T47D (cell line): ENCODE measurements around the gene FHDC1.

Experiments used
- DNase-seq, 2 experiments: peaks; one replicate each; pipeline versions ENCODE4 v3.0.0 to v3.0.0-alpha.2; 2011 to 2012; ENCODE audit warnings: low read depth in 1 of 2, low spot score in 1 of 2
- JUND ChIP-seq: IDR thresholded peaks from 2 replicates; pipeline ENCODE4 v1.6.1; 2012; ENCODE audit warnings: low read depth
- in situ Hi-C: cut with HindIII; loops from 2 replicates; pipeline ENCODE4 v1.10.0; 2016; ENCODE audit warnings: low sequenced_read_pairs, low pct_unique_long_range_greater_than_20kb

The FHDC1 gene

DNA sequence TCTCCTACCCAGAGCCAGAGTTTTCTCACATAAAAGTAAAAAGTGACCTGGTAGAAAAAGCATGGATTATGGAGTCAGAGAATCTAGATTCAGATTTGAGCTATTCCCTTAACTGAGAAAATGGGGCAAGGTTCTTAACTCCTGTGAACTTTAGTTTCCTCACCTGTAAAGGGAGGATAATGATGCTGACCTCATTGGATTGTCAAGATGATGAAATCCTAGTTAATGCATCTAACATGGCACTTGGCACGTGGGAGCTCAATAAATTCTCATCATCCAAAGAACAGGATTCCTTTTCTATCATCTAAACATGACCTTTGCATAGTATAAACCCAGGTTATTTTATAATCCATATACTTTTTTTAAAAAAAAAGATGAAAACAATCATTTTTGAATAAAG is 18.6 kb downstream of the FHDC1 start:
- DNase-seq, result no peak
- no peak for TF ChIP-seq JUND
- in situ Hi-C loops, result no loop called here

DNA sequence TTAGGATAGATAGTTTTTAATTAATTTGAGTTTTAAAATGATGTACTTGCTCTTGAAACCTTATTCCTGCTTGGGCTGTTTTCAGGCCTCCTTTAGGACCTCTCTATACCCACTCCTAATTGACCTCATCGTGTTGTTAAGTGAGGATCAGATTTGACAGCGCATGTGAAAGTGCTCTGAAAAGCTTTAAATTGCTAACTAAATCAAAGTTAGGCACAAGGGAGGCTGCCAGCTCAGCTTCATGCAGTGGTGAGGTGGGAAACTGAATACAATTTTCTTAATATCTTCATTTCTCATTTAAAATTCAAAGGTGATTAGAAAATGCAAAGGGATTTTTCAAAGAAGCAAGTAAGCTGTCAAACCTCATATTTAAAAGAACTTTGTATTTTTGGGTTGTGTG is 20.0 kb downstream of the FHDC1 start:
- in situ Hi-C loops, result no loop called here
- no peak for TF ChIP-seq JUND
- DNase-seq, result no peak

DNA sequence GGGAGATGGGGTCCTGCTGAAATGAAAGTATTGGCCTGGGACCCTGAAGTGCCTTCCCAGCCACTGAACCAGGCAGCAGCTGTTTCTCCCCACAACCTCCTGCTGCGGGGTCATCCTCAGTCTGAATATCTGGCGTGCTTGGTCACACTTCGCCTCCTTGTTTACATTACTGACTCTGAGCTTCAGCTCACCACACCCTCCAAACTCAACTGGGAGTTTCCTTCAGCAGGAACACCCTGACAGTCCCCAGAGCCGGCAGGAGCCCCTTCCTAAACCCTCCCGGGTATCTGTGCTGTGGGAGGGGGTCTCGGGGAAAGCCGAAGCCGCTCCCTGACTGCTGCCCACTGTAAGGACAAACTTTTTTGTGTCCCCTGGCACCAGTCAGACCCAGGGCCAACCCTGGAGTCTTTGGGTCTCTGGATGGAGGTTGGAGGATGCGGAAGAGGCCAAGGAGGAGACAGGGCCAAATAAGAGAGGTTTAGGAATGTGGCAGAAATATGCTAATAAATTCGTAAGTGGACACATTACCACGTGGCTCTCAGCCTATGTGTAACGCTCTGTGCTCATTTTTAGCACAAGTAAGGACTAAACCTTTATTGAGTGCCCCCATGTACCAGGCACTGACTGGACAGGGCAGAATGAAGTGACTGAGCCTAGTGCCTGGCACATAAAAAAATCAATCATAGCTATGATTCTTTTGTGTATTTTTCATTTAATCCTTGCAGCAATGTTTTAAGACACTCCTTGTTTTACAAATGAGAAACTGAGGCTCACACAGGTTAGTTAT is 20.7 kb downstream of the FHDC1 start:
- no peak for DNase-seq
- no peak for TF ChIP-seq JUND
- in situ Hi-C loops, result no loop called here

DNA sequence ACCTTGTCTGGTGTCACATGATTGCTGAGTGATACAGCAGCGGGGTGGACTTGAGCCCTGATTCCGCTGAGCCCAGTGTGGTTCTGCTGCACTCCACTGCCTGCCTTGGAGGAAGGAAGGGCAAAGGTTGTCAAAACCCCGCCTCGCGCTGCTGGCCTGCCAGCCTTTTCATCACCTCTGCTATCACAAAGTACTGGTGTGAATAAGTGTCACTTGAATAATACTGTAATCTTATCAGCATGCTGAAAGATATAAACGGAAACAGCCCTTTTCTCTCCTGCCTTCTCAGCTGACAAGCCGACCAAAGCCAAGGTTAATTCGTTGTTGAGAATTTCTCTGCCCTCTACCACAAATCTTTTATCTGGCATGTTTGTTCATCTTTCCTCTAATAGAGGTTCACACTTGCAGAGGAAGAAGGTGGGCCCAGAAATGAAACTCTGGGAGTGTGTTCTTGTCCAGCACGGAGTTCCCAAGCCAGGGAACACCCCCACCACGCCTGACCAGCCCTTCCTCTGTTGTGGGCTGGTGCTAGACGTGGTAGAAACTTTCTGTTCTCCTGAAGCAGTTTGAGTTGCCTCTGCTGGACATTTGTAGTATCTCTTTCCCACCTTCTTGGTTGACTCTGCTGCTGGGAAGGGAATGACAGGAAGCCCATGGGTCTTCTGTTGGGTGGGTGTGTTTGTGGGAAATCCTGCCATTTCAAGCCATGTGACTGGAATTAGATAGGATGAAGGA is 21.5 kb downstream of the FHDC1 start:
- in situ Hi-C loops, result no loop called here
- TF ChIP-seq JUND, result no peak
- DNase-seq, result no peak

DNA sequence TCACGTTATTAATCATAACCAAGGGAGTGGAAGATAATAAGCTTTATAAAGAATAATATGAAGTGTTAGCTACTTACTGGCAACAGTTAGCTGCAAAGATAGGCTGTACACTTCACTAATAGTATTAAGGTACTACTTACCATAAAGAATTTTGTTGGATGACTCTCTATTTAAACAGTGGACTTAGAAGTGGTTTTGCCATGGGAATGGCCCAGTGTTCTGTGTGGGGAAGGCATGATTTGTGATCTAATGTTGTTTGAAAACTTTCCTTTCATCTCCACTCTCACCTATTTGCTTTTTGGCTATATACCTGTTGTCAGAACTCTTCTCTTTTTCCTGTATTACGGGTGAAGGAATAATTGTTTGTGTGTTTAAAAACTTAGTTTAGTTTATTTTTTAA is 23.0 kb downstream of the FHDC1 start:
- in situ Hi-C loops, result no loop called here
- no peak for DNase-seq
- no peak for TF ChIP-seq JUND

DNA sequence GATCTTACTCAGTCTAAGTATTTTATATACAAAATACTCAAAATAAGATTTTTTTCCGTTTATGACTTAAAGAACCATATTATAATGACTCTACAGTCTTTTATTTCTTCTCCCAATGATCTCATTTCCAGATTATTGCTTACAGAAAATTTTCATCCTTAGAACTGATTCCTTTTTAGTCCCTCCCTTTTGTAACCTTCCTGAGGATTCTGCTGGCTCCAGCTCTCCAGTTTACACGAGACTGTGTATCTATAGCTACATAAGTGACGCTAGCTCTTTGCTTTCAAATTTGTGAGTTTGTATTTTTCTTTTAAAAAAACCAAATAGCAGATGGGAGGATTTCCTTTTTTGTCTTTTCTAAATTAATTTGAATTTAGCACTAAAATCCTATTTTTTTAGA is 24.0 kb downstream of the FHDC1 start:
- DNase-seq, result no peak
- in situ Hi-C loops, result no loop called here
- no peak for TF ChIP-seq JUND

DNA sequence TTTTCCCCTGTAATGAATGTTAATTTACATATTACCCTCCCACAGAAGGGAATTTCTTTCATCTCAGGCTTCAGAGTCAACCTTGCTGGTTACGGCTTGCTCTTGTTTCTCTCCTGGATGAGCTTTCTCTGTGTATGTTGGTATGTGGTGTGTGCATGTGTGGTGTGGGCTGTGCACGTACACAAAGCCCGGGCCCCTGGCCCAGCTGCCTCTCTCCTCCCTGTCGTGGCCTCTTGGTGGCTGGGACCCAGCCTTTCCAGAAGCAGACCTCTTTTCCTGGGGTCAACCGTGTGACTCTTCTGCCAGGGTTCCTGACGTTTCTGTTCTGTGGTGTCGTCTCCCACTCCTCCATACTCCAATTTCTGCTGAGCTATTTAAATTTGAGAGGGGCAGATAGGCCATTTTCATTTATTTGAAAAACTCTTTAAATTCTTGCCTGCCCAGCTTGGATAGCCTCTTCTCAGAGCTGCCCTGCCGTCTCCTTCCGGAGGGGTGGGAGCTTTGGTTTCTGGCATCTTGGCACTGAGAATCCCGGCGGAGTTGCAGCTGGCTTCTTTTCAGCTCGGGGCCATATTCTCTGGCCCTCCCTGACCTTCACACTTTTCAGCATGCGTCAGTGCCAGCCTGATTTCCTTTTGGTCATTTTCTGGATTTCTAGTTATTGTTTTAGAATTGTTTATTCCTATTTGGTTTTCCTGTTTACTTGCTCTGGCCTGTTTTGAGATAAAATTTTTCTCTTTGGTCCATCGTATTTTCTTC is 25.1 kb downstream of the FHDC1 start:
- DNase-seq, result no peak
- no peak for TF ChIP-seq JUND
- in situ Hi-C loops, result no loop called here

DNA sequence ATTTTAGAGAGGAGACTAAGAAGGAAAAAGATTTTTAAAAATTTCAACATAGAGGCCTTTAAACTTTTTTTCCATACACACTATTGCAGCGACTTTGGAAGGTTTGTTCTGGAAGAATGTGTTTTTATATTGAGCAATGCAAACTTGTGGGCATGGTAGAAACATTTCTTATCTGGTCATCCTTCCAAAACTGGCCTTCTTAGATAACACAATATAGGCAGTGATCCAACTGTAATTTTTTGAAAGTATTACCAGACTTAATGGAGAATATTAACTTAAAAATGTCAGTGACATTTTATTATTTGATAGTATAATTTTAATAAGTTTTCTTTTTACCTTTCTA is 25.6 kb downstream of the FHDC1 start:
- no peak for DNase-seq
- no peak for TF ChIP-seq JUND
- in situ Hi-C loops, result no loop called here

DNA sequence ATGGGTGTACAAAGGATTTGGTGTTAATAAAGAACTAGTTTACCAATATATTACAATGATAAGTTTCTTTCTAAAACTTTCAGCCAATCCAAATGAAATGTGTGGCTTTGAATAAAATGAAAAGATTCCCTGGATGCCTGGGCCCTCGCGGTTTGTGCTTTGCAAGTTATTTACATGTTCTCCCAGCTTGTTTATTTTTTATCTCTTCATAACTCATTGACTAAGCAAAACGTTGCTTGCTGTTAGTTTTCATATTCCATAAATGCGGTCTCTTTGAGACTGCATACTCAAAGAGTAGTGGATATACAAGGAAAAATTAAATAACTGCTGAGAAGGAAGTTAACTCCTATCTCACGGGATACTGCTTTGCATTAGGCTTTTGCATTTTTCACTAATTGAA is 26.0 kb downstream of the FHDC1 start:
- in situ Hi-C loops, result no loop called here
- no peak for TF ChIP-seq JUND
- no peak for DNase-seq

DNA sequence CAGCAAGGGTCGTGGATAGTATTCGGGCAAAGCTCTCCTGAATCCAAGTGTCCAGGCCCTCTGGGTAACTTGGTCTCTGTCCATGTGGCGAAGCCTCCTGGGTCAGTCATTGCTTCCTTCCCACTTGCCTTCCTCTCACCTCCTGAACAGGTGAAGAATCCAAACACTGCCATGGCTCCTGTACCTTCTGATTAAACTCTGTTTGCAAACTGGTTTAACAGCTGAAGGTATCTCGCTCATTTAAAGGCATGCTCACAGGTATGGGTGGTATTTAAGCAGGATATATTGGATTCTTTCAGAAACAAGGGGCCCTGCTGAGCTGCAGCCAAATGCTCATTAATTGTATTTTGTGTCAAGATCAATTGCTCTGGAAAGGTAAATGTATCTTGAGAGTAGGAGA is 28.2 kb downstream of the FHDC1 start:
- in situ Hi-C loops, result no loop called here
- TF ChIP-seq JUND, result no peak
- DNase-seq, result no peak

DNA sequence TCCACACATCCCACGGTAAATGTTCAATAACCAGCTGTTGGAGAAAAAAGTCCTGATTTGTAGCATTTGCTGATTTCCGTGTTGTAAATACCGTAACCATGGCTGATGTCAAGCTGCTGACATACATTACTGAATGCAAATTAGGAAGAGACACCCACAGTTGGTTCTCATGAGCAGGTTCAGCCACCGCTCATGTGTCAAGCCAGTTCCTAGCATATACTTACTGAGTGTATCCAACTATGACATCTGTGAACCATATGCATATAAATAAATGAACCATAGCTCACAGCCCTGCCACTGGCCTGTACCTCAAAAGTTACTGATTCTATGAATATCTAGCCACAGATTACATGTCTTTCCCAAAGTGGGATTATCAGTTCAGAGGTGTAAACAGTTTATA is 29.5 kb downstream of the FHDC1 start:
- no peak for TF ChIP-seq JUND
- no peak for DNase-seq
- in situ Hi-C loops, result no loop called here

DNA sequence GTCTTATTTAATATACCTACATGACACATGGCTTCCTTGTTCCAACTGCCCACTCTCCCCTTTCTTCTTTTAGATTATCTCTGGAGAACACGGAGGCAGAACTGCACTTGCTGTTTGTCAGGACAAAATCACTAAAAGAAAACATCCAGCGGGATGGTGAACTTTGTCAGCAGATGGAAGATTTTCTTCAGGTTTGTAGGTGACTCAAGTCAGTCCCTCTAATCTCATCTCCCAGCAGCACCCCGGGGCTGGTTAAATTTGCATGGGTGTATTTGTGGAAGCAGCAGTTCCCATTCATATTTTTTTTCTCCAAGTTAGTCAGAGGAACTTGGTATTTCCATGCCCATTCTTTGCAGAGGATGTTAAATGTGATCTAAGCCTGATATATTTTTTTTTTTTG is 31.8 kb downstream of the FHDC1 start:
- in situ Hi-C loops, result no loop called here
- TF ChIP-seq JUND, result no peak
- no peak for DNase-seq

DNA sequence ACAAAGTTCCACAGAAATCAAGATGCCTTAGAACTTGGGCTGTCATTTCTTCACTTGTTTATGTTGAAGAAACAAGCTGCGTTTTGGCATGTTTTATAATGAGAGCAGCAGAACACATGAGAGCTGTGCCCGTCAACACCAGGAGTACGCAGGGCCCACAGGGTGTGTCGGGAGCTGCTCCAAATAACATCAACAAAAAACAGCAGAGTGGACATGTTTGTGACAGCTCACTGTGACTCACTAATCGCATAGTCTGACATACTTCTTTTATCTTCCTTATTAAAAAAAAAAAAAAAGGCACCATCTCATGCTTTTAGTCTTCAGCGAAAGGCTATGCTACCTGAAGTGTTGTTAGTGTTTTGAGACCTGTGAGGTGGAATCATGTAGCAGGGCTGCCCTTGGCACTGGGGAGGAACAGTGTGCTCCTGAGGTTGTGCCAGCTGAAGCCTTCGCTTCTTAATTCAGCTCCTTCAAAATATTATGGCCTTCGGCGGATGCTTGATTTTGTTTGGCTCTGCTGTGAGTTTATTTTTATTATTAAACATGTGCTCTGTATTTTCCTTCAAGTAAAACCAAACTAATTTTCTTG is 32.8 kb downstream of the FHDC1 start:
- no peak for TF ChIP-seq JUND
- in situ Hi-C loops, result no loop called here
- no peak for DNase-seq
